Esophagus squamous epithelium (tissue), 5 donors: ENCODE results near the gene COMMD1. TPM values are rescaled to one million over a fixed set of nuclear protein-coding genes. Genes with fewer than 3 reads are reported as not detected.

Experiments used
- DNase-seq: peaks from one replicate; lab custom pipeline; 2025; lab: John Stamatoyannopoulos, UW
- H3K27ac ChIP-seq, 4 donors: fragments of 200-600 bp; sonication (generic); one replicate each; pipeline ENCODE4 v1.5.1; 2016 to 2019; ENCODE audit warnings: mild to moderate bottlenecking in 1 of 4
- H3K27me3 ChIP-seq, 4 donors: fragments of 200-600 bp; sonication (generic); 1 replicate in 3 of 4; 2 replicates in 1 of 4; pipeline versions ENCODE4 v1.5.1 to v1.6.0; 2017 to 2021; ENCODE audit warnings: antibody characterized with exemption in 1 of 4
- H3K36me3 ChIP-seq, 3 donors: fragments of 200-600 bp; sonication (generic); one replicate each; pipeline ENCODE4 v1.5.1; 2016 to 2019
- H3K4me1 ChIP-seq, 3 donors: fragments of 200-600 bp; sonication (generic); one replicate each; pipeline ENCODE4 v1.5.1; 2017 to 2019
- H3K4me3 ChIP-seq, 4 donors: fragments of 200-600 bp; sonication (generic); 1 replicate in 3 of 4; 2 replicates in 1 of 4; pipeline ENCODE4 v1.5.1; 2016 to 2019; ENCODE audit warnings: mild to moderate bottlenecking in 2 of 4, moderate library complexity in 1 of 4
- H3K9me3 ChIP-seq, 3 donors: fragments of 200-600 bp; sonication (generic); one replicate each; pipeline ENCODE4 v1.5.1; 2016 to 2019
- POLR2A ChIP-seq, 4 donors: fragments of 450-650 bp; IDR thresholded peaks; one replicate each; pipeline ENCODE4 v1.6.1; 2017; ENCODE audit warnings: antibody characterized with exemption in 4 of 4, mild to moderate bottlenecking in 4 of 4, moderate library complexity in 3 of 4
- WGBS, 2 donors: methylation state at CpG; one replicate each; pipeline ENCODE4 v1.1.5; 2018; 5-methylcytosine and 5-hydroxymethylcytosine counted together
- intact Hi-C: fragments of 100-400 bp; cut with DNase I; formaldehyde crosslinking; loops from one replicate; pipeline ENCODE4 v1.15.0; 2022
- total RNA-seq, 4 donors: library from RNA; depleted of rRNA; stranded (reverse); fragments of >200 nt; gene quantifications; one replicate each; pipeline ENCODE4 v1.1.0, GENCODE V29; 2016
- TF ChIP-seq, protein P1 (sequence below), 6 experiments: fragments of 450-650 bp in 4 of 6; fragments of 200-600 bp in 2 of 6; sonication (generic) in 2 of 6; IDR thresholded peaks; one replicate each; pipeline ENCODE4 v1.5.1; 2016 to 2019; ENCODE audit warnings: antibody characterized with exemption in 6 of 6, mild to moderate bottlenecking in 4 of 6, moderate library complexity in 4 of 6
- donor health status: DM: yes; HTN: yes; CAD: no.

The COMMD1 gene
- total RNA-seq, 4 donors from 2014 or later, result 38.0 to 44.3 (median 40.5) TPM

DNA sequence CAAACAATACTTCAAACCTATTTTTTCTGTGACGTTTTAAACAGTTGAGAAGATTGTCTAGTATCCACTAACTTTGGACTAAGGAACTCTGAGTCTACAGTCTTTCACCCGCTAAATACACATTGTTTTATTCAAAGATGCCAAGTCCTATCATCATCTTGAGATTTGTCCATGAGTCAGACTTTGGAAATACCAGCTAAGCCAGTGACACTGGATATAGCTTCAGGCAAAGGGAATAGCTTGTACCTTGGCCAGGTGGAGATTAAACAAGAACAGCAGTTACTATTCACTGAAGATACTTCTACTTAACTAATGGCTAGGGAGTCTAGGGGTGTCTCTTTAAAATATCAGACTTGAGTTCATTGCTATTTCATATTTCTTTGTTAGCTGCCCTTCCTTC lies 137.5 kb downstream of the COMMD1 start:
- Histone ChIP-seq H3K4me1 (peaks cover 0 to 18% (median 0%) of the 10 kb centered on the region in 3 donors), H3K4me3 (no peak overlapping the region), H3K36me3 (peaks cover 0 to 5% (median 0%) of the 10 kb centered on the region in 3 donors), H3K9me3 (peaks cover 0 to 4% (median 0%) of the 10 kb centered on the region in 3 donors), H3K27ac (no peak overlapping the region), H3K27me3 (peaks cover 0 to 8% (median 0%) of the 10 kb centered on the region in 4 donors)
- TF ChIP-seq, protein P1, sequence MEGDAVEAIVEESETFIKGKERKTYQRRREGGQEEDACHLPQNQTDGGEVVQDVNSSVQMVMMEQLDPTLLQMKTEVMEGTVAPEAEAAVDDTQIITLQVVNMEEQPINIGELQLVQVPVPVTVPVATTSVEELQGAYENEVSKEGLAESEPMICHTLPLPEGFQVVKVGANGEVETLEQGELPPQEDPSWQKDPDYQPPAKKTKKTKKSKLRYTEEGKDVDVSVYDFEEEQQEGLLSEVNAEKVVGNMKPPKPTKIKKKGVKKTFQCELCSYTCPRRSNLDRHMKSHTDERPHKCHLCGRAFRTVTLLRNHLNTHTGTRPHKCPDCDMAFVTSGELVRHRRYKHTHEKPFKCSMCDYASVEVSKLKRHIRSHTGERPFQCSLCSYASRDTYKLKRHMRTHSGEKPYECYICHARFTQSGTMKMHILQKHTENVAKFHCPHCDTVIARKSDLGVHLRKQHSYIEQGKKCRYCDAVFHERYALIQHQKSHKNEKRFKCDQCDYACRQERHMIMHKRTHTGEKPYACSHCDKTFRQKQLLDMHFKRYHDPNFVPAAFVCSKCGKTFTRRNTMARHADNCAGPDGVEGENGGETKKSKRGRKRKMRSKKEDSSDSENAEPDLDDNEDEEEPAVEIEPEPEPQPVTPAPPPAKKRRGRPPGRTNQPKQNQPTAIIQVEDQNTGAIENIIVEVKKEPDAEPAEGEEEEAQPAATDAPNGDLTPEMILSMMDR (IDR thresholded peaks at IDR 0.05), result no peak
- no peak for TF ChIP-seq POLR2A (IDR thresholded peaks at IDR 0.05)
- DNase-seq, result no peak
- intact Hi-C loops, result no loop called here
- WGBS, 2 donors, result 29 to 39% methylated on average over 2 of the region's 2 CpGs

GRCh38 chr2:62045017-62045543 lies 139.6 kb downstream of the COMMD1 start:
- DNase-seq, result no peak
- Histone ChIP-seq H3K36me3 (peaks cover 0 to 5% (median 0%) of the 10 kb centered on the region in 3 donors), H3K4me3 (no peak overlapping the region), H3K27ac (no peak overlapping the region), H3K9me3 (peaks cover 0 to 4% (median 0%) of the 10 kb centered on the region in 3 donors), H3K27me3 (peaks cover 0 to 8% (median 0%) of the 10 kb centered on the region in 4 donors), H3K4me1 (peaks cover 0 to 18% (median 0%) of the 10 kb centered on the region in 3 donors)
- intact Hi-C loops, result no loop called here
- WGBS, 2 donors, result 81 to 85% methylated on average over 3 of the region's 3 CpGs
- no peak for TF ChIP-seq POLR2A (IDR thresholded peaks at IDR 0.05)
- TF ChIP-seq, protein P1 (IDR thresholded peaks at IDR 0.05), result no peak

DNA sequence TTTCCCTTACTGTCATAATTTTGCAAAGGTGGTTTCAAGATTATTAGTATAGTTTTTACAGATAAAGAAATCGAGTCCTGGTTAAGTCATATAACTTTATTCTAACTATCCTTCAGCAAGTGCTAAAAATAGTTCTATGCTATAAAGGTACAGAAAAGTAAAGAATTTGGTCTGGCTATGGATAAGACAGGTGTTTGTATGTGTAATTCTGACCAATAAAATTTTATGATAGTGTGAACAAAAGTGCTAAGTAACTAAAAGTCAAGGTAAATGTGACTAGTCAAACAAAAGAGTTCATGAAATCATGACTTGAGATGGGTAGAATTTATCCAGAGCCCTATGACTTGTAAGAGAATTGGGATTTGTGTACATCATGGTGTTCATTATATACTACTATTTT lies 140.7 kb downstream of the COMMD1 start:
- TF ChIP-seq, protein P1 (IDR thresholded peaks at IDR 0.05), result no peak
- TF ChIP-seq POLR2A (IDR thresholded peaks at IDR 0.05), result no peak
- no peak overlapping the region for H3K27ac ChIP-seq
- intact Hi-C loops, result no loop called here
- H3K4me1 ChIP-seq, result peaks cover 0 to 18% (median 0%) of the 10 kb centered on the region in 3 donors
- peaks cover 0 to 5% (median 0%) of the 10 kb centered on the region in 3 donors for H3K36me3 ChIP-seq
- H3K9me3 ChIP-seq, result peaks cover 0 to 4% (median 0%) of the 10 kb centered on the region in 3 donors
- DNase-seq, result no peak
- no peak overlapping the region for H3K4me3 ChIP-seq
- H3K27me3 ChIP-seq, result peaks cover 0 to 4% (median 0%) of the 10 kb centered on the region in 4 donors
- WGBS, 2 donors, result 91 to 100% methylated on average over 1 of the region's 1 CpG

DNA sequence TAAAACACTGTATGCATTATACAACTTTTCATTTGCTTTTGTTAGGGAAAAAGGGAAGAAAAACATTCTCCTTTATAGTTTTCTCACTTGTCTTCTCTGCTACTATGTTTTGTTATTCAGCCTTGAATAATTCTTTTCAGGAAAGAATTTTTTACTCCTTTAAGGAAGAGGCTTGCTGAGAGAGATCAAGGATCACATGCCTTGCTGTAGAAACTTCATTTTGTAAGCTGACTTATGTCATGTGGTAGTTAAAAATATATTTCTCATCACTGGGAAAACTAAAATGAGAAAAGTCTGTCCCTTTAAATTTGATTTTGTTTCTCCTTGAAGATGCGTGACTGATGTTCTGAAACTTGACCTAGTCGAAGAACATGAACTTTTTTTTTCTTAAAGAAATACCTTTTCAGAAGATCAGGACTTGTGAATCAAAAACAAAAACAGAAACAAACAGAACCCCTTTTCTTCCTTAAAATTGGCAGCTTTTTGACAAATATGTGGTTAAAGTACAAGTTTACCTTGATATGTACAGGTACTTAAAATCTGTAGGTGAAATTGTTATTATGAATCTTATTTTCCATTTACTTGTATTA lies 145.1 kb downstream of the COMMD1 start:
- Histone ChIP-seq H3K27me3 (no peaks in the 10 kb centered on the region), H3K36me3 (no peaks in the 10 kb centered on the region), H3K27ac (no peak overlapping the region), H3K4me1 (no peaks in the 10 kb centered on the region), H3K9me3 (no peaks in the 10 kb centered on the region), H3K4me3 (no peak overlapping the region)
- WGBS, 2 donors, result 55 to 58% methylated on average over 2 of the region's 2 CpGs
- TF ChIP-seq, protein P1 (IDR thresholded peaks at IDR 0.05), result no peak
- TF ChIP-seq POLR2A (IDR thresholded peaks at IDR 0.05), result no peak
- DNase-seq, result no peak
- intact Hi-C loops, result no loop called here

- intact Hi-C loops, result no loop called here
- TF ChIP-seq, protein P1 (IDR thresholded peaks at IDR 0.05), result no peak
- no peak for TF ChIP-seq POLR2A (IDR thresholded peaks at IDR 0.05)
- Histone ChIP-seq H3K4me1 (no peaks in the 10 kb centered on the region), H3K9me3 (no peaks in the 10 kb centered on the region), H3K27ac (no peak overlapping the region), H3K27me3 (no peaks in the 10 kb centered on the region), H3K36me3 (no peaks in the 10 kb centered on the region), H3K4me3 (no peak overlapping the region)
- DNase-seq, result no peak
- WGBS, 2 donors, result 84 to 89% methylated on average over 4 of the region's 4 CpGs
Observed at GRCh38 chr2:62054029-62054791, 148.7 kb downstream of the COMMD1 start.
